ENCODE data around the gene EML4. TPM values are rescaled to one million over a fixed set of nuclear protein-coding genes. Genes with fewer than 3 reads are reported as not detected.

EML4 gene
- total RNA-seq, 4 donors from 2014 or later, result 3.0 to 5.0 (median 4.6) TPM

DNA sequence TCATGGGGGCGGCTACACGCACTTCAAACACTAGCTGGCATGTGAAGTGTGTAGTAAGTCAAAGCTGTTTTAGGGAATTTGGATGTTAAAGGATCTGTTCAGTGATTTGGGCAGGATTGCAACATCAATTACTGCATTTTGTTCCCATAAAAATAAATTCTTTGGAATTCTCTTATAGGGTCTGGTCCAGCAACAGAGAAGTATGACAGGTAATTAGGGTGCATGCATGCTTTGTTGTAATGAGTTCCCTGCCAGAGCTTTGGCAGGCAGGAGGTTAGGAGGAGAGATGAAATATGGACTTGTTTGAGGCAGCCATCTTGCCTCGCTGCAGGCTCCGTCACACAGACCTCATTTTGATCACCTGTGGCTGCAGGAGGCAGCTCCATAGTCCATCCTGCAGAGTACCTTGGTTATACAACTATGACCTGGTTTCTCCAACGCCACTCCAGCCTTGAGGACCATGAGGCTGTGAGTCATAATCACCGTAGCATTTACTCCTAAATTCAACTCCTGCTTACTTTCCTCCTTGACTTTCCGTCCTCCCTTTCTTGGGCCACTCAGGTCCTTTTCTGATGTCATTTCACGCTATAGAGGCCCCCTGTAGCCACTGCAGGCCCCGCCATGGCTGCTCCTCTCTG lies 26.5 kb upstream of the EML4 start:
- Histone ChIP-seq H3K27ac (peak overlapping the region in 3 of 4 donors; percentile 11 to 63 (median 38)), H3K4me1 (peaks cover 19 to 25% of the 10 kb centered on the region in 2 donors), H3K9me3 (no peaks in the 10 kb centered on the region), H3K36me3 (no peaks in the 10 kb centered on the region), H3K4me3 (no peak overlapping the region), H3K27me3 (no peaks in the 10 kb centered on the region)
- in situ Hi-C loops (cut with MboI; ENCODE audit: low sequenced_read_pairs in 4 of 4), result no loop called here
- ATAC-seq (no peak), DNase-seq (no peak)
- TF ChIP-seq, protein P1, sequence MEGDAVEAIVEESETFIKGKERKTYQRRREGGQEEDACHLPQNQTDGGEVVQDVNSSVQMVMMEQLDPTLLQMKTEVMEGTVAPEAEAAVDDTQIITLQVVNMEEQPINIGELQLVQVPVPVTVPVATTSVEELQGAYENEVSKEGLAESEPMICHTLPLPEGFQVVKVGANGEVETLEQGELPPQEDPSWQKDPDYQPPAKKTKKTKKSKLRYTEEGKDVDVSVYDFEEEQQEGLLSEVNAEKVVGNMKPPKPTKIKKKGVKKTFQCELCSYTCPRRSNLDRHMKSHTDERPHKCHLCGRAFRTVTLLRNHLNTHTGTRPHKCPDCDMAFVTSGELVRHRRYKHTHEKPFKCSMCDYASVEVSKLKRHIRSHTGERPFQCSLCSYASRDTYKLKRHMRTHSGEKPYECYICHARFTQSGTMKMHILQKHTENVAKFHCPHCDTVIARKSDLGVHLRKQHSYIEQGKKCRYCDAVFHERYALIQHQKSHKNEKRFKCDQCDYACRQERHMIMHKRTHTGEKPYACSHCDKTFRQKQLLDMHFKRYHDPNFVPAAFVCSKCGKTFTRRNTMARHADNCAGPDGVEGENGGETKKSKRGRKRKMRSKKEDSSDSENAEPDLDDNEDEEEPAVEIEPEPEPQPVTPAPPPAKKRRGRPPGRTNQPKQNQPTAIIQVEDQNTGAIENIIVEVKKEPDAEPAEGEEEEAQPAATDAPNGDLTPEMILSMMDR (IDR thresholded peaks at IDR 0.05 in 4 of 5, conservative IDR thresholded peaks at IDR 0.05 in 1 of 5), result no peak
- TF ChIP-seq POLR2A (IDR thresholded peaks at IDR 0.05), result no peak
- intact Hi-C loops (cut with DNase I; ENCODE audit: low total_unique reads), result loop anchor here (5.0 kb wide), 1 partner anchor 40 kb away; no protein-coding TSS in a partner anchor

DNA sequence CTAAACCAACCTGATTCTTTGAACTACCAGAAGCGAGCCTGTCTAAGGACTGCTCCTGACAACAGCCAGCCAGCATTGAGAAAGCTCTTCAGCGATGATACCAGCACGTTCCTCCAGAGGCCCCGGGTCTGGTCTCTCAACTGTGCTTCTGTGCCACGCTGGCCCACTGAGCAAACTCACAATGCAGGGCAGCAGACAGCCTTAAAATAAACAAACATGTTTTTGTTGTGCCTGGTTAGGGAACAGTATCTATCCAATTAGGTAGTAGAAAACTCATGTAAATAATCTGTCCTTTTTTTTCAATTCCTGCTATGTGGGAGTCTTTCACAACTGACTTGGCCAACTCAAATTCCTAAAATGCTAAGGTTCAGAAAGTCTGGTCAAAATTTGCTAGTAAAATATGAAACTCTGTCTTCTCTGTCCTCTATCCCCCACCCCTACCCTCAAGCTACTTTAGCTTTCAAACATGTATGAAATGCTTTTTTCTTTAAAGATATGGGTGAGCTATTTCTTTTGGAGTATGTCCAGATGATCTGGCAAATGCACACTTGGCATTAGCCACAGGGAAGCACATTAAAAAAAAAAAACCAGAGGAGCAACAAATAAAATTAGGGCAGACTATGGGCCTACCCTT lies 21.4 kb upstream of the EML4 start:
- in situ Hi-C loops (cut with MboI; ENCODE audit: low sequenced_read_pairs in 4 of 4), result no loop called here
- H3K36me3 ChIP-seq, result no peaks in the 10 kb centered on the region
- H3K4me1 ChIP-seq, result peaks cover 0 to under 1% of the 10 kb centered on the region in 2 donors
- TF ChIP-seq, protein P1 (IDR thresholded peaks at IDR 0.05 in 4 of 5, conservative IDR thresholded peaks at IDR 0.05 in 1 of 5), result no peak
- TF ChIP-seq POLR2A (IDR thresholded peaks at IDR 0.05), result no peak
- ATAC-seq (no peak), DNase-seq (no peak)
- intact Hi-C loops (cut with DNase I; ENCODE audit: low total_unique reads), result no loop called here
- no peaks in the 10 kb centered on the region for H3K27me3 ChIP-seq
- no peak overlapping the region for H3K27ac ChIP-seq
- H3K4me3 ChIP-seq, result no peak overlapping the region
- no peaks in the 10 kb centered on the region for H3K9me3 ChIP-seq

DNA sequence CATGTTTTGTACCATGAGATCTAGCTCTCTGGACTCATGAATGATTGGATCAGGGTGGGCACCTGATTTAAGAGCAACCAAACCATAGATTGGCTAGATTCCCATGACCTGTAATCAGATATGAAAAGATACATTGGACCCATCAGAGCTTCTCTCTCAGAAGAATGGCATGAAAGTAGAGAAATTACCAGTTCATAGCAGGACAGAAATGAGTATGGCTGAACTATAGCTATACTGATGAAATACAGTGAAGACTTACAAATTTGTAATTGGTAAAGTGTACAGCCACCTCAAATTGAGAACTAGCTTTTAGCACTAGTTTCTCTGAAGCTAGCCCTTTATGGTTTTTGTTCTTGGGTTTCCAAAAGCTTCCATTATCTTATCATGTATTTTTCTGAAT lies 19.0 kb upstream of the EML4 start:
- in situ Hi-C loops (cut with MboI; ENCODE audit: low sequenced_read_pairs in 4 of 4), result no loop called here
- no peak for TF ChIP-seq POLR2A (IDR thresholded peaks at IDR 0.05)
- TF ChIP-seq, protein P1 (IDR thresholded peaks at IDR 0.05 in 4 of 5, conservative IDR thresholded peaks at IDR 0.05 in 1 of 5), result no peak
- H3K9me3 ChIP-seq, result no peaks in the 10 kb centered on the region
- H3K4me1 ChIP-seq, result no peaks in the 10 kb centered on the region
- no peaks in the 10 kb centered on the region for H3K27me3 ChIP-seq
- DNase-seq, result no peak
- H3K36me3 ChIP-seq, result no peaks in the 10 kb centered on the region
- intact Hi-C loops (cut with DNase I; ENCODE audit: low total_unique reads), result no loop called here
- H3K4me3 ChIP-seq, result no peak overlapping the region
- no peak for ATAC-seq
- H3K27ac ChIP-seq, result no peak overlapping the region

DNA sequence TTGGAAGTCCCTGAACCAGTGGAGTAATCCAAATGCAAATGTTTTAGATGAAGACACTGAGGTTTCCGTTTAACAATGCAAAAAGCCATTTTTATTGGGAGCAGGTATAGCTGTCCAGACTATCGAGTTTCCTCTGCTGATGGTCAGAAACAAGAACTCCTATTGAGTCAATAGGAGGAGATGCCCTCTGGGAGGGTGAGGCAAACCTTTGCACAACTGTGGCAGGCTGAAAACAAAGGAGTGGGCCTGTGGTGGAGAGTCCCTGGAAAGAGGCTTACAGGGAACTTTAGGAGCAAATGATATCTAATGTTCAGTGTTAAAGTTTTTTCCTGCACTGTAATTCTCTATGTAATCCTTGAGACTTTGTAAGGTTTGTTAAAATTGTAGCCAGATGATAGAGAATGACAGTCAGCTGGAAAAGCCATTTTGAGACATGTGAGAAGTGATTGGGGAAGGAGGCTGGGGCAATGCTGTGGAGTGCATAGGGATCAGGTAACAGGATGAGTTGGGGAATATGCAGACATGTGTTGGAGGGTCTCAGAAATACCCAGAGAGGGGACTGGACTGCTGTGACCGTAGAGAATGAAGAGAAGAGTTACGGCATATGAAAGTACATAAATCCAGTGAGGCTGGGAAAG lies 15.1 kb upstream of the EML4 start:
- H3K36me3 ChIP-seq, result no peaks in the 10 kb centered on the region
- H3K27ac ChIP-seq, result no peak overlapping the region
- H3K9me3 ChIP-seq, result no peaks in the 10 kb centered on the region
- in situ Hi-C loops (cut with MboI; ENCODE audit: low sequenced_read_pairs in 4 of 4) (no loop called here), intact Hi-C loops (cut with DNase I; ENCODE audit: low total_unique reads) (no loop called here)
- ATAC-seq (no peak), DNase-seq (no peak)
- no peak overlapping the region for H3K4me3 ChIP-seq
- no peaks in the 10 kb centered on the region for H3K4me1 ChIP-seq
- H3K27me3 ChIP-seq, result no peaks in the 10 kb centered on the region
- TF ChIP-seq, protein P1 (IDR thresholded peaks at IDR 0.05 in 4 of 5, conservative IDR thresholded peaks at IDR 0.05 in 1 of 5), result no peak
- TF ChIP-seq POLR2A (IDR thresholded peaks at IDR 0.05), result no peak

All from gastrocnemius medialis (tissue), 4 donors.